Measurements from ENCODE around the gene NUDT21. TPM values are rescaled to one million over a fixed set of nuclear protein-coding genes. Genes with fewer than 3 reads are reported as not detected.

Gene NUDT21
- total and polyA plus RNA-seq, 2 of the 8 experiments (the other 6 are each of a cell fraction or from before 2014, with no cell fraction given) = 78.1 to 277 TPM

DNA sequence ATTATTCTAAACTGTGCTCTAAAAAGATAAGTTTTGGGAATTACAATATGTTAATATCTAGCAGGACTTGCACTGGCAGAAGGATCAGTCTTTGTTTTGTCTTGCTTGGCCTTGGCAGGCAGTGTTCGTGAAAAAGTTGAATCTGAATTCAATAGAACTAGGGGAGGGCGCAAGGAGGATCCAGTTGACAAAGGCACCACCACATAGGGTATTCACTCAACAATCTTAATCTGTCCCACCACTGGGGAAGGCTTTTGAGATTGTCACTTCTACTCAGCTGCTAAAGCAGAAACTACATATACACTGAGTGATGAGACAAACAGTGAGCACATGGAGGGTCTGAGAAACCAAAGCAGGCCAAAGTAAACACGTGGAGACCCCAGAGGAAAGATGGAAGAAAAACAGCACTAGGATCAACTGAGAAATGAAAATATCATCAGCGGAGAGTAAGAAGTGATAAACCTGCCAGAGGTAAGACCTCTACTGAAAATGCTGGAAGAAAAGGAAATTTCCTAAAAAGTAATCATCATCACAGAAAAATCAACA, 28.2 kb downstream of the NUDT21 start:
- Histone ChIP-seq H3K9me3 (ENCODE audit: insufficient read depth in 2 of 2, low read depth in 1 of 2, low read length in 1 of 2) (no peaks in the 10 kb centered on the region), H3K36me3 (ENCODE audit: control insufficient read depth in 2 of 4, insufficient read depth in 4 of 4, low read length in 3 of 4) (no peaks in the 10 kb centered on the region), H2BK15ac (ENCODE audit: low read length) (no peak overlapping the region), H3K9ac (replicated peaks in 1 of 4; ENCODE audit: extremely low read depth in 1 of 4, low read depth in 3 of 4, low read length in 3 of 4) (no peak overlapping the region), H3K4me3 (ENCODE audit: extremely low read depth in 1 of 4, insufficient read depth in 2 of 4, low read depth in 3 of 4, low read length in 4 of 4) (no peak overlapping the region), H2AK5ac (ENCODE audit: low read depth, low read length) (no peak overlapping the region), H2BK20ac (ENCODE audit: low read length) (no peak overlapping the region), H3K4me2 (ENCODE audit: insufficient read depth in 1 of 2, low read depth in 2 of 2, low read length in 2 of 2) (peak overlapping the region in 1 of 2 experiments; percentile 85; a peak in 2 of 4 replicates), H3K14ac (ENCODE audit: insufficient read length) (no peak overlapping the region), H2BK12ac (ENCODE audit: low read depth, low read length) (no peak overlapping the region), H3K23ac (ENCODE audit: insufficient read length) (no peak overlapping the region), H3K79me1 (ENCODE audit: low read depth, low read length) (no peaks in the 10 kb centered on the region), H3K23me2 (ENCODE audit: low read depth, low read length) (peaks cover 9% of the 10 kb centered on the region; the same call in 1 of the 2 replicates), H3K4ac (replicated peaks; ENCODE audit: insufficient read length, low read depth, low read length) (no peak overlapping the region), H4K5ac (ENCODE audit: insufficient read length, low read depth, low read length) (no peak overlapping the region), H4K8ac (ENCODE audit: extremely low read depth, insufficient read depth, low read length) (no peak overlapping the region), H3K27ac (ENCODE audit: low read depth, low read length) (no peak overlapping the region), H4K91ac (replicated peaks; ENCODE audit: insufficient read length, low read length) (no peak overlapping the region), H2BK5ac (ENCODE audit: low read depth, low read length) (no peak overlapping the region), H3K79me2 (ENCODE audit: control insufficient read depth in 1 of 2, insufficient read depth in 2 of 2, low read length in 2 of 2) (peaks cover 0 to 21% of the 10 kb centered on the region in 2 experiments; a peak in 1 of 4 replicates), H3K18ac (ENCODE audit: extremely low read depth, low read length) (no peak overlapping the region), H2AFZ (ENCODE audit: low read length) (no peak overlapping the region), H3K27me3 (replicated peaks in 1 of 4; ENCODE audit: control insufficient read depth in 3 of 4, extremely low read depth in 1 of 4, insufficient read depth in 3 of 4, low read length in 3 of 4) (peaks cover 0 to 6% (median 3%) of the 10 kb centered on the region in 4 experiments; a peak in 3 of 7 replicates), H2BK120ac (replicated peaks; ENCODE audit: low read depth, low read length) (no peak overlapping the region), H4K20me1 (replicated peaks in 1 of 2; ENCODE audit: control insufficient read depth in 1 of 2, insufficient read depth in 2 of 2, low read length in 2 of 2) (peaks cover 2 to 8% of the 10 kb centered on the region in 2 experiments), H3K56ac (replicated peaks; ENCODE audit: insufficient read length, low read depth, low read length) (no peak overlapping the region), H3K4me1 (replicated peaks in 1 of 4; ENCODE audit: control insufficient read depth in 3 of 4, insufficient read depth in 4 of 4, low read length in 3 of 4) (peaks cover 0 to 12% (median 8%) of the 10 kb centered on the region in 4 experiments; a peak in 6 of 7 replicates)
- ChIA-PET POLR2A (ENCODE audit: partially characterized antibody) (no interaction called here), CTCF (ENCODE audit: partially characterized antibody) (no interaction called here)
- FAIRE-seq (no peak), DNase-seq (ENCODE audit: low read depth in 1 of 2, low spot score in 2 of 2) (no peak)
- TF ChIP-seq SAP30 (IDR thresholded peaks at IDR 0.05; ENCODE audit: insufficient read depth, insufficient replicate concordance, low read length) (no peak), HDAC2 (IDR thresholded peaks at IDR 0.05; ENCODE audit: borderline replicate concordance in 1 of 2, low read depth in 2 of 2, low read length in 2 of 2) (no peak)
- TF ChIP-seq, protein P1, sequence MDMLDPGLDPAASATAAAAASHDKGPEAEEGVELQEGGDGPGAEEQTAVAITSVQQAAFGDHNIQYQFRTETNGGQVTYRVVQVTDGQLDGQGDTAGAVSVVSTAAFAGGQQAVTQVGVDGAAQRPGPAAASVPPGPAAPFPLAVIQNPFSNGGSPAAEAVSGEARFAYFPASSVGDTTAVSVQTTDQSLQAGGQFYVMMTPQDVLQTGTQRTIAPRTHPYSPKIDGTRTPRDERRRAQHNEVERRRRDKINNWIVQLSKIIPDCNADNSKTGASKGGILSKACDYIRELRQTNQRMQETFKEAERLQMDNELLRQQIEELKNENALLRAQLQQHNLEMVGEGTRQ (IDR thresholded peaks at IDR 0.05; ENCODE audit: low read length) = no peak
- WGBS, 2 experiments (ENCODE audit: extremely low coverage in 1 of 2, insufficient coverage in 1 of 2, insufficient read length in 1 of 2, insufficient replicate concordance in 2 of 2, low coverage in 1 of 2, low lambda C conversion rate in 2 of 2, missing lambda C conversion rate in 1 of 2) = 88% methylated on average over 4 of the region's 4 CpGs; no CpG with 5 or more reads in 1 of the 2 experiments

Data from H1 (cell line).